RWPE2 (cell line): ENCODE measurements around the gene MTPN.

ENCODE experiments used
- ATAC-seq: fragments of 200-7000 bp; cut with Tn5 transposase; 3 replicates; pipeline ENCODE4 v1.9.1; 2021; ENCODE audit warnings: low read depth
- DNase-seq: peaks from one replicate; pipeline ENCODE4 v3.0.0-alpha.2; 2020; ENCODE audit warnings: low spot score
- H3K27ac ChIP-seq: fragments of 450-650 bp; 2 replicates; pipeline ENCODE4 v1.5.1; 2017; ENCODE audit warnings: mild to moderate bottlenecking; ENCODE audit not compliant: poor library complexity, severe bottlenecking
- H3K27me3 ChIP-seq: fragments of 250-450 bp; sonication (Bioruptor Pico); 2 replicates; pipeline ENCODE4 v1.5.1; 2021; ENCODE audit warnings: mild to moderate bottlenecking, moderate library complexity; ENCODE audit not compliant: insufficient read depth, poor library complexity, severe bottlenecking
- H3K36me3 ChIP-seq: fragments of 250-450 bp; sonication (Bioruptor Pico); 2 replicates; pipeline ENCODE4 v1.5.1; 2020; ENCODE audit warnings: low read depth, mild to moderate bottlenecking, moderate library complexity
- H3K4me1 ChIP-seq: fragments of 250-450 bp; sonication (Bioruptor Pico); 2 replicates; pipeline ENCODE4 v1.5.1; 2021; ENCODE audit warnings: mild to moderate bottlenecking, moderate library complexity; ENCODE audit not compliant: insufficient read depth, poor library complexity, severe bottlenecking
- H3K4me3 ChIP-seq: fragments of 250-450 bp; sonication (Bioruptor Pico); 2 replicates; pipeline ENCODE4 v1.5.1; 2021; ENCODE audit warnings: mild to moderate bottlenecking, moderate library complexity; ENCODE audit not compliant: severe bottlenecking
- H3K9me3 ChIP-seq: fragments of 250-450 bp; sonication (Bioruptor Pico); 2 replicates; pipeline ENCODE4 v1.5.1; 2021; ENCODE audit warnings: mild to moderate bottlenecking, moderate library complexity; ENCODE audit not compliant: severe bottlenecking
- TF ChIP-seq, protein P1 (sequence below): fragments of 450-650 bp; IDR thresholded peaks from one replicate; pipeline ENCODE4 v1.5.1; 2017; ENCODE audit warnings: mild to moderate bottlenecking, moderate library complexity; ENCODE audit not compliant: poor library complexity, severe bottlenecking

MTPN gene

DNA sequence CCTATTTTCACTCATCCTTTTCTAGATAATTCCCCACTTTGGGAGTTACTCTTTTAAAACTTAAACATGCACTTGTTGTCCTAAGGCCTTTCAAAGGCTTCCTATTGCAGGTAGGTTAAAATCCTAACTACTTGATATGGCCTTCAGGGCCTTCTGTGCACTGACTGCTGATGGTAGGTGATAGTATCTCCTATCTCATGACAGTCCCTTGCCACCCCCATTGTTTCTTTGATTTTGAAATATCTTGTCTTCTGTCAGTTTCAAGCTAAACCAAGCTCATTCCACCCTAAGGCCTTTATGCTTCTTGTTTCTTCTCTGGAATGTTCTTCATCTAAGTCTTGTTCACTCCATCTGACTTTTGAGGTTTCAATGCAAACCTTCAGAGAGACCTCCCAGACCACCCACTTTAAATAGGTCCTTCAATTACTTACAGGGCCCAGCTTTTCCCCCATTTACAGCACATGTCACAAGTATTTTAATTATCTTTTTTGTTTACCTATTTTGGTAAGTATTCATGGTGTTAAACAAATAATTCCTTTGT, 2.4 kb upstream of the MTPN start:
- Histone ChIP-seq H3K9me3 (no peaks in the 10 kb centered on the region), H3K36me3 (peaks cover 12% of the 10 kb centered on the region), H3K27me3 (no peaks in the 10 kb centered on the region), H3K4me3 (no peak overlapping the region), H3K4me1 (peaks cover 25% of the 10 kb centered on the region), H3K27ac (peak overlapping the region; percentile 45)
- TF ChIP-seq, protein P1, sequence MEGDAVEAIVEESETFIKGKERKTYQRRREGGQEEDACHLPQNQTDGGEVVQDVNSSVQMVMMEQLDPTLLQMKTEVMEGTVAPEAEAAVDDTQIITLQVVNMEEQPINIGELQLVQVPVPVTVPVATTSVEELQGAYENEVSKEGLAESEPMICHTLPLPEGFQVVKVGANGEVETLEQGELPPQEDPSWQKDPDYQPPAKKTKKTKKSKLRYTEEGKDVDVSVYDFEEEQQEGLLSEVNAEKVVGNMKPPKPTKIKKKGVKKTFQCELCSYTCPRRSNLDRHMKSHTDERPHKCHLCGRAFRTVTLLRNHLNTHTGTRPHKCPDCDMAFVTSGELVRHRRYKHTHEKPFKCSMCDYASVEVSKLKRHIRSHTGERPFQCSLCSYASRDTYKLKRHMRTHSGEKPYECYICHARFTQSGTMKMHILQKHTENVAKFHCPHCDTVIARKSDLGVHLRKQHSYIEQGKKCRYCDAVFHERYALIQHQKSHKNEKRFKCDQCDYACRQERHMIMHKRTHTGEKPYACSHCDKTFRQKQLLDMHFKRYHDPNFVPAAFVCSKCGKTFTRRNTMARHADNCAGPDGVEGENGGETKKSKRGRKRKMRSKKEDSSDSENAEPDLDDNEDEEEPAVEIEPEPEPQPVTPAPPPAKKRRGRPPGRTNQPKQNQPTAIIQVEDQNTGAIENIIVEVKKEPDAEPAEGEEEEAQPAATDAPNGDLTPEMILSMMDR = no peak
- ATAC-seq (no peak), DNase-seq (no peak)

DNA sequence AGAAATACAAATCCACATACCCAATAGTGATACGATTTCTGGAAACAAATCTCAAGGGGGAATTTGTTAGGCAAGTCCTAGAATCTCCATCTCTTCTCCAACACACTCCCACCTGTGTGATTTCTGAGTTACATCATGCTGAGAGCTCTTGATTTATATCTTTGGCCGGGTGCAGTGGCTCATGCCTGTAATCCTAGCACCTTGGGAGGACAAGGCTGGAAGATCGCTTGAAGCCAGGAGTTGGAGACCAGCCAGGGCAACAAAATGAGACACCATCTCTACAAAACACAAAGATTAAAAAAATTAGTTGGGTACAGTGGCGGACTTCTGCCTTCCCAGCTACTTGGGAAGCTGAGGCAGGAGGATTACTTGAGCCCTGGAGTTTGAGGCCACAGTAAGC, 1.5 kb upstream of the MTPN start:
- ATAC-seq (no peak), DNase-seq (no peak)
- Histone ChIP-seq H3K36me3 (peaks cover 17% of the 10 kb centered on the region), H3K27me3 (no peaks in the 10 kb centered on the region), H3K4me1 (peaks cover 25% of the 10 kb centered on the region), H3K9me3 (no peaks in the 10 kb centered on the region), H3K4me3 (no peak overlapping the region), H3K27ac (no peak overlapping the region)
- TF ChIP-seq, protein P1 = no peak

DNA sequence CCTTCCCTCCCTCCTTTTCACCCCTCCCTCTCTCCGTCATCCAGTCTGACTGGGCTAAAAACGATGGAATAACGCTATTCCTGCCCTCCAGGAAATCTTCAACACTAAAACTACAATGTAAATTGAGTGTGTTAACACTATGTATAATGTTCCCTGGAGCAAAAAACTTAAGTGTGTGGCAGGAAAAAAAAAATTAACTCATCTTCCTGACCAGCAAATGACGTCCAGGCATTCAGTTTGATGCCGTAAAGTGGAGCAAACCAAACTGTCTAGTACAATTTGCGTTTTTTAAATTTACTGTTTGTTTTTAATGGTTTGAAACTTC, 545 bp upstream of the MTPN start:
- H3K27ac ChIP-seq = peak overlapping the region; percentile 72
- no peak for ATAC-seq
- H3K36me3 ChIP-seq = peaks cover 23% of the 10 kb centered on the region
- H3K27me3 ChIP-seq = no peaks in the 10 kb centered on the region
- no peak for DNase-seq
- peaks cover 25% of the 10 kb centered on the region for H3K4me1 ChIP-seq
- H3K4me3 ChIP-seq = peak overlapping the region; percentile 87
- H3K9me3 ChIP-seq = no peaks in the 10 kb centered on the region
- TF ChIP-seq, protein P1 = no peak

- no peak for DNase-seq
- no peaks in the 10 kb centered on the region for H3K9me3 ChIP-seq
- H3K27ac ChIP-seq = peak overlapping the region; percentile 72
- H3K36me3 ChIP-seq = peaks cover 34% of the 10 kb centered on the region
- H3K4me1 ChIP-seq = peaks cover 25% of the 10 kb centered on the region
- TF ChIP-seq, protein P1 = no peak
- ATAC-seq = peak; percentile 34
- no peaks in the 10 kb centered on the region for H3K27me3 ChIP-seq
- peak overlapping the region; percentile 87 for H3K4me3 ChIP-seq
Observed at GRCh38 chr7:135976312-135977006, 700 bp downstream of the MTPN start.

DNA sequence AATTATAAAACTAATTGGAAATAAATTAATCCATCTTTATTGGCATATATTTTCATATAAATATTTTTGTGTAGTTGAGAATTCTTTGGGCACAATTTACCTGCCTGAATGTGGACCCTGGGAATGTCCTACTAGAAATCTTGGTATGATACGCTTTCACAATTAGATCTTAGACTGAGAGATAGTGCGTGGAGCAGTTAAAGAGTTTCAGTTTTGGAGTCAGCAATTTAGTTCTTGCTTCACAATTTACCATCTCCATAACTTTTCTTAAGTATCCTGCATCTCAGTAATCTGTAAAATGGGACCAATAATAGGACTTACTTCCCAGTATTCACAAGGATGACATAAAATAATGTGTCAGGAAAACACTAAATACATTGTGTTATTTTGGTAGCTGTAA, 2.0 kb downstream of the MTPN start:
- no peaks in the 10 kb centered on the region for H3K9me3 ChIP-seq
- no peak overlapping the region for H3K4me3 ChIP-seq
- no peak for DNase-seq
- TF ChIP-seq, protein P1 = no peak
- H3K27me3 ChIP-seq = no peaks in the 10 kb centered on the region
- no peak for ATAC-seq
- peaks cover 22% of the 10 kb centered on the region for H3K4me1 ChIP-seq
- H3K36me3 ChIP-seq = peaks cover 47% of the 10 kb centered on the region
- H3K27ac ChIP-seq = no peak overlapping the region
